BJ (cell line): ENCODE data around the gene TMTC4. TPM values are rescaled to one million over a fixed set of nuclear protein-coding genes. Genes with fewer than 3 reads are reported as not detected.

Experiments
- CTCF ChIA-PET: fragments of 350-600 bp; formaldehyde crosslinking; extraction: SDS; loops from one replicate; lab custom pipeline; 2021; ENCODE audit warnings: antibody characterized with exemption, inconsistent platforms; lab: Yijun Ruan, JAX
- POLR2A ChIA-PET: fragments of 300-600 bp; sonication (Branson Sonifier 250); formaldehyde crosslinking; extraction: SDS; loops from one replicate; lab custom pipeline; 2021; ENCODE audit warnings: antibody characterized with exemption; lab: Charles Lee
- DNase-seq: peaks from one replicate; pipeline ENCODE4 v3.0.0-alpha.2; 2011; ENCODE audit warnings: low read depth
- H3K27me3 ChIP-seq: 2 replicates; pipeline ENCODE4 v1.6.0; 2011; ENCODE audit warnings: low read length; ENCODE audit not compliant: control insufficient read depth, insufficient read depth
- H3K36me3 ChIP-seq: 2 replicates; pipeline ENCODE4 v1.5.1; 2011; ENCODE audit warnings: low read length; ENCODE audit not compliant: control insufficient read depth, insufficient read depth
- H3K4me3 ChIP-seq: 2 replicates; pipeline ENCODE4 v1.5.1; 2011; ENCODE audit warnings: low read depth, mild to moderate bottlenecking, control low read depth, low read length
- CTCF ChIP-seq: IDR thresholded peaks from 2 replicates; pipeline ENCODE4 v1.5.1; 2011; ENCODE audit warnings: low read depth, mild to moderate bottlenecking, control low read depth, inconsistent platforms, low read length, moderate library complexity; ENCODE audit not compliant: insufficient read depth
- polyA plus RNA-seq: library from polyadenylated mRNA; depleted of rRNA; stranded (reverse); fragments of >200 nt; gene quantifications from 2 replicates; pipeline ENCODE4 v1.2.3, GENCODE V29; 2011

The TMTC4 gene
- polyA plus RNA-seq, 1 experiment: 10.9 TPM

- no peaks in the 10 kb centered on the region for H3K36me3 ChIP-seq
- peak overlapping the region; percentile 51 for H3K4me3 ChIP-seq
- peak; percentile 31 for DNase-seq
- no peak for TF ChIP-seq CTCF
- ChIA-PET POLR2A (no interaction called here), CTCF (interaction anchor here (1.2 kb wide), 1 partner anchor 10 kb away, joined by 4 read pairs; no protein-coding TSS in a partner anchor)
- H3K27me3 ChIP-seq: no peaks in the 10 kb centered on the region; the same call in 1 of the 2 replicates
These were observed 653 bp downstream of the TMTC4 start for GRCh38 chr13:100673713-100674571.

GRCh38 chr13:100673376-100673712, 1.3 kb downstream of the TMTC4 start:
- Histone ChIP-seq H3K36me3 (no peaks in the 10 kb centered on the region), H3K27me3 (no peaks in the 10 kb centered on the region), H3K4me3 (peak overlapping the region; percentile 51)
- ChIA-PET CTCF (no interaction called here), POLR2A (no interaction called here)
- TF ChIP-seq CTCF: no peak
- no peak for DNase-seq

- CTCF ChIA-PET: no interaction called here
These were observed 3.0 kb downstream of the TMTC4 start for GRCh38 chr13:100671389-100672182.

GRCh38 chr13:100668408-100668807, 6.2 kb downstream of the TMTC4 start:
- CTCF ChIA-PET: interaction anchor here (1.2 to 1.3 kb wide), 2 partner anchors 11 to 26 kb away, joined by 4 read pairs; no protein-coding TSS in a partner anchor
- POLR2A ChIA-PET: interaction anchor here (0.7 kb wide), 1 partner anchor 856 kb away, joined by 11 read pairs; no protein-coding TSS in a partner anchor
- peaks cover 4% of the 10 kb centered on the region for H3K36me3 ChIP-seq
- no peak for TF ChIP-seq CTCF
- no peak for DNase-seq
- H3K4me3 ChIP-seq: no peak overlapping the region
- no peaks in the 10 kb centered on the region for H3K27me3 ChIP-seq

More at GRCh38 chr13:100671389-100672182, 3.0 kb downstream of the TMTC4 start:
- TF ChIP-seq CTCF: no peak
- no peak for DNase-seq
- POLR2A ChIA-PET: no interaction called here
- Histone ChIP-seq H3K36me3 (0 out of 2 replicates have a peak, but pooled peaks cover 2% of the 10 kb centered on the region), H3K27me3 (no peaks in the 10 kb centered on the region), H3K4me3 (no peak overlapping the region)

- ChIA-PET POLR2A (interaction anchor here (0.5 to 0.7 kb wide), 2 partner anchors 34 to 855 kb away, joined by 11 to 13 read pairs; no protein-coding TSS in a partner anchor), CTCF (interaction anchor here (1.2 kb wide), 1 partner anchor 11 kb away, joined by 4 read pairs; no protein-coding TSS in a partner anchor)
- no peak overlapping the region for H3K4me3 ChIP-seq
- no peaks in the 10 kb centered on the region for H3K27me3 ChIP-seq
- DNase-seq: no peak
- no peak for TF ChIP-seq CTCF
- H3K36me3 ChIP-seq: peaks cover 4% of the 10 kb centered on the region
These were observed 6.7 kb downstream of the TMTC4 start for GRCh38 chr13:100667894-100668293.
